H1 (cell line): ENCODE data around the gene PSME2. TPM values are rescaled to one million over a fixed set of nuclear protein-coding genes. Genes with fewer than 3 reads are reported as not detected.

ENCODE experiments used
- ATF2 ChIP-seq: IDR thresholded peaks from 2 replicates; pipeline ENCODE4 v1.6.1; 2012; ENCODE audit warnings: low read length, inconsistent platforms
- BRCA1 ChIP-seq: IDR thresholded peaks from 2 replicates; pipeline ENCODE4 v1.6.1; 2012; ENCODE audit warnings: low read depth, low read length, improper control_type of control experiment
- CBX8 ChIP-seq: fragments of 300-800, 300-1000 bp; sonication (generic); IDR thresholded peaks from 2 replicates; pipeline ENCODE4 v1.7.1; 2016; ENCODE audit warnings: low read depth, low read length, borderline replicate concordance
- CEBPB ChIP-seq: IDR thresholded peaks from 2 replicates; pipeline ENCODE4 v1.6.1; 2012; ENCODE audit warnings: low read depth, low read length
- CHD1 ChIP-seq: IDR thresholded peaks from 2 replicates; pipeline ENCODE4 v1.6.1; 2012; ENCODE audit warnings: low read depth, low read length, improper control_type of control experiment
- CHD2 ChIP-seq: IDR thresholded peaks from 2 replicates; pipeline ENCODE4 v1.6.1; 2012; ENCODE audit warnings: low read length, improper control_type of control experiment
- EGR1 ChIP-seq: IDR thresholded peaks from 2 replicates; pipeline ENCODE4 v1.6.1; 2011; ENCODE audit warnings: low read depth, low read length, borderline replicate concordance
- EP300 ChIP-seq, 2 experiments: IDR thresholded peaks; 1 replicate in 1 of 2; 2 replicates in 1 of 2; pipeline ENCODE4 v1.6.1; 2011 to 2012; ENCODE audit warnings: low read depth in 2 of 2, low read length in 2 of 2, mild to moderate bottlenecking in 2 of 2, borderline replicate concordance in 1 of 2, inconsistent platforms in 1 of 2, moderate library complexity in 1 of 2
- GABPA ChIP-seq: IDR thresholded peaks from 2 replicates; pipeline ENCODE4 v1.6.1; 2011; ENCODE audit warnings: mild to moderate bottlenecking, low read length, moderate library complexity, borderline replicate concordance; ENCODE audit not compliant: insufficient read depth
- GTF2F1 ChIP-seq: IDR thresholded peaks from 2 replicates; pipeline ENCODE4 v1.6.1; 2012; ENCODE audit warnings: low read depth, low read length, improper control_type of control experiment, borderline replicate concordance
- JUND ChIP-seq: IDR thresholded peaks from 2 replicates; pipeline ENCODE4 v1.6.1; 2011; ENCODE audit warnings: mild to moderate bottlenecking, improper control_type of control experiment, low read length
- KDM1A ChIP-seq: fragments of 200-600, 300-600 bp; sonication (generic); IDR thresholded peaks from 2 replicates; pipeline ENCODE4 v1.7.1; 2016; ENCODE audit warnings: mild to moderate bottlenecking, low read length, borderline replicate concordance
- MAFK ChIP-seq: IDR thresholded peaks from 2 replicates; pipeline ENCODE4 v1.6.1; 2012; ENCODE audit warnings: low read depth, mild to moderate bottlenecking, improper control_type of control experiment, low read length
- NANOG ChIP-seq: IDR thresholded peaks from 2 replicates; pipeline ENCODE4 v1.6.1; 2011; ENCODE audit warnings: low read length, low read depth, mild to moderate bottlenecking, inconsistent platforms; ENCODE audit not compliant: insufficient read depth, poor library complexity, severe bottlenecking
- NRF1 ChIP-seq: IDR thresholded peaks from 2 replicates; pipeline ENCODE4 v1.6.1; 2011; ENCODE audit warnings: mild to moderate bottlenecking, low read depth, low read length, improper control_type of control experiment
- PHF8 ChIP-seq: fragments of 200-600 bp; sonication (generic); conservative IDR thresholded peaks from 2 replicates; pipeline ENCODE4 v1.7.1; 2012; ENCODE audit warnings: low read depth, mild to moderate bottlenecking, inconsistent platforms, low read length, moderate library complexity
- SIRT6 ChIP-seq: IDR thresholded peaks from one replicate; pipeline ENCODE4 v1.7.1; 2012; ENCODE audit warnings: low read length, inconsistent platforms
- SIX5 ChIP-seq: IDR thresholded peaks from 2 replicates; pipeline ENCODE4 v1.6.1; 2011; ENCODE audit warnings: mild to moderate bottlenecking, low read depth, low read length
- SP2 ChIP-seq: IDR thresholded peaks from 2 replicates; pipeline ENCODE4 v1.6.1; 2012; ENCODE audit warnings: mild to moderate bottlenecking, low read length, inconsistent platforms
- TAF1 ChIP-seq: IDR thresholded peaks from 2 replicates; pipeline ENCODE4 v1.6.1; 2011; ENCODE audit warnings: mild to moderate bottlenecking, low read depth, low read length
- TEAD4 ChIP-seq: IDR thresholded peaks from 2 replicates; pipeline ENCODE4 v1.6.1; 2012; ENCODE audit warnings: low read depth, low read length, inconsistent platforms, mixed read lengths
- YY1 ChIP-seq: IDR thresholded peaks from 2 replicates; pipeline ENCODE4 v1.6.1; 2011; ENCODE audit warnings: low read depth, mild to moderate bottlenecking, low read length
- polyA plus RNA-seq, 7 experiments: library from polyadenylated mRNA; depleted of rRNA in 3 of 7; stranded (reverse) in 5 of 7; unstranded in 2 of 7; fragments of >200 nt in 5 of 7; fragments of 200-250 nt in 2 of 7; gene quantifications; 1 replicate in 5 of 7; 2 replicates in 1 of 7; 4 replicates in 1 of 7; pipeline versions ENCODE4 v1.2.1 to v1.2.3, GENCODE V29; 2011 to 2013; ENCODE audit warnings: missing spikeins in 2 of 7, mixed read lengths in 2 of 7
- total RNA-seq: library from RNA; stranded (reverse); fragmentation: NEBNext Ultra II Directional; extraction: Animal tissue kit (Norgen Biotek cat#: 25700); gene quantifications from 2 replicates; pipeline ENCODE4 v1.2.1, GENCODE V29; 2021
- TF ChIP-seq, protein P1 (sequence below): IDR thresholded peaks from 2 replicates; pipeline ENCODE4 v1.6.1; 2012; ENCODE audit warnings: inconsistent platforms

PSME2 gene
- total and polyA plus RNA-seq, 2 of the 8 experiments (the other 6 are each of a cell fraction or from before 2014, with no cell fraction given): 71.8 to 111 TPM

DNA sequence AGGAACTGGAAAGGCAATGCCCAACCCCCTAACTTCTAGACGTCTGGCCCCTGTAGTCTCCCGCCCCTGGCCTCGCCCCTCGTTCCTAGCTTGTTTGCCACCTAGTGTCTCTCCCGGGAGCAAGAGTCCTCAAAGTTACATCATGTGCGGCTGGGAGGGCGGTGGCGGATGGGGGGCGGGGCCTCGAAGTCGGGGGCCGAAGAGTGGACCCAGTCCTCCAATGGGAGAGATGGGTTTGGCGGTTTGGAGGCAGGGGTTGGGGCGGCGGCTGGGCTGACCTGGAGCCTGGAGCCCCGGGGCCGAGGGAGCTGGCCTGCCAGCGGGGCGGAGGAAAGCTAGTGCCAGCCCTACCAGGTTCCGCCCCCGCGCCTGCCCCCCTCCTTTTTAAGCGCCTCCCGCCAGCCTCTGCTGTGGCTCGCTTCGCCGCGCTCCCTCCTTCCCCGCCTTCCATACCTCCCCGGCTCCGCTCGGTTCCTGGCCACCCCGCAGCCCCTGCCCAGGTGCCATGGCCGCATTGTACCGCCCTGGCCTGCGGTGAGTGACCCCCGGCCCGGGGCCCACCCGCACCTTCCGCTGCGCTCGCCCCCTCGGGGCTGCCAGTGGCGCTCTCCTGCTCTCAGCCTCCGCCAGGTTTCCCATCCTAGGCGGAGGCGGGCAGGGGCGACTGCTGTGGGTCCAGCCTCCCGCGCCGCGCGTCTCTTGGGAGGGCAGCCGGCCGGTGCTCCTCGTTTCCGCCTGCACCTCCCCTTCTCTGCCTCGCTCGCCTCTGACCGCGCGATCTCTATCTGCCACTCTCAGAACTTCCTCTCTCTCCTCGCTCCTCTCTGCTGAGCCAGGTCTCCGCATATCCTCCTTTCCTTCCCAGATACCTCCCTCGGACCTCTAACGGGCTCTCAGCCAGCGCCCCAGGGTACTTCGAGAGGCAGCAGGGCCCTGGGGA, 52.2 kb downstream of the PSME2 start, which contains the start of gene PCK2 (continued):
- TF ChIP-seq GABPA: no peak
- peak; percentile 67 for TF ChIP-seq PHF8
- peak; percentile 79 for TF ChIP-seq TAF1
- TF ChIP-seq CHD2: no peak
- TF ChIP-seq GTF2F1: peak; percentile 53; the same call in 1 of the 2 replicates
- TF ChIP-seq ATF2: no peak
- no peak for TF ChIP-seq MAFK
- TF ChIP-seq YY1: peak; percentile 61; the same call in 1 of the 2 replicates
- TF ChIP-seq, protein P1, sequence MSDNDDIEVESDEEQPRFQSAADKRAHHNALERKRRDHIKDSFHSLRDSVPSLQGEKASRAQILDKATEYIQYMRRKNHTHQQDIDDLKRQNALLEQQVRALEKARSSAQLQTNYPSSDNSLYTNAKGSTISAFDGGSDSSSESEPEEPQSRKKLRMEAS: peak; percentile 60
- no peak for TF ChIP-seq SP2
- no peak for TF ChIP-seq KDM1A
- TF ChIP-seq SIRT6: no peak
- peak; percentile 90 for TF ChIP-seq CEBPB
- no peak for TF ChIP-seq CHD1
- no peak for TF ChIP-seq BRCA1
- TF ChIP-seq JUND: no peak
- TF ChIP-seq CBX8: no peak
- TF ChIP-seq NRF1: no peak
- TF ChIP-seq EGR1: peak; percentile 93; the same call in 1 of the 2 replicates
- TF ChIP-seq NANOG: no peak
- no peak for TF ChIP-seq TEAD4
- TF ChIP-seq EP300 (IDR thresholded peaks at IDR 0.05; ENCODE audit: borderline replicate concordance in 1 of 2, low read depth in 2 of 2, low read length in 2 of 2): peak in 1 of 2 experiments; percentile 80; a peak in 1 of 3 replicates
- TF ChIP-seq SIX5: no peak
